Caco-2 (cell line): ENCODE measurements around the gene SARDH. TPM values are rescaled to one million over a fixed set of nuclear protein-coding genes. Genes with fewer than 3 reads are reported as not detected.

Source experiments
- BruUV-seq: library from RNA; stranded (reverse); fragments of 400-500 nt; replicated peaks from 2 replicates; lab custom pipeline; 2021; lab: Mats Ljungman, UMichigan
- CTCF ChIA-PET: fragments of 300-600 bp; sonication (Branson Sonifier 250); formaldehyde crosslinking; loops from one replicate; lab custom pipeline; 2022; ENCODE audit warnings: antibody characterized with exemption; lab: Charles Lee
- POLR2A ChIA-PET: fragments of 300-600 bp; sonication (Branson Sonifier 250); formaldehyde crosslinking; loops from one replicate; lab custom pipeline; 2022; ENCODE audit warnings: antibody characterized with exemption; lab: Charles Lee
- DNase-seq, 2 experiments: peaks; one replicate each; pipeline versions ENCODE4 v3.0.0 to v3.0.0-alpha.2; 2020 to 2022
- H3K27me3 ChIP-seq: replicated peaks from 2 replicates; pipeline ENCODE4 v1.6.0; 2011; ENCODE audit warnings: low read length; ENCODE audit not compliant: control insufficient read depth, insufficient read depth
- H3K36me3 ChIP-seq: 2 replicates; pipeline ENCODE4 v1.5.1; 2011; ENCODE audit warnings: low read length; ENCODE audit not compliant: control insufficient read depth, insufficient read depth
- H3K4me1 ChIP-seq: fragments of 250-450 bp; sonication (Bioruptor Pico); 2 replicates; pipeline ENCODE4 v1.5.1; 2020; ENCODE audit warnings: mild to moderate bottlenecking
- H3K4me3 ChIP-seq: 2 replicates; pipeline ENCODE4 v1.5.1; 2011; ENCODE audit warnings: low read depth, mild to moderate bottlenecking, control low read depth, low read length
- H3K9me3 ChIP-seq: fragments of 250-450 bp; sonication (Bioruptor Pico); 2 replicates; pipeline ENCODE4 v1.5.1; 2020; ENCODE audit warnings: mild to moderate bottlenecking, moderate library complexity
- H3K27ac Mint-ChIP-seq: one replicate; pipeline ENCODE4 v1.8.0; 2022; ENCODE audit warnings: mixed read lengths; ENCODE audit not compliant: unreplicated experiment
- H3K27me3 Mint-ChIP-seq: one replicate; pipeline ENCODE4 v1.8.0; 2022; ENCODE audit warnings: mixed read lengths; ENCODE audit not compliant: insufficient read depth, unreplicated experiment
- H3K36me3 Mint-ChIP-seq: one replicate; pipeline ENCODE4 v1.8.0; 2022; ENCODE audit warnings: mild to moderate bottlenecking, mixed read lengths; ENCODE audit not compliant: insufficient read depth, unreplicated experiment
- H3K4me1 Mint-ChIP-seq: one replicate; pipeline ENCODE4 v1.8.0; 2022; ENCODE audit warnings: low read depth, mixed read lengths; ENCODE audit not compliant: unreplicated experiment
- H3K4me3 Mint-ChIP-seq: one replicate; pipeline ENCODE4 v1.8.0; 2022; ENCODE audit warnings: mild to moderate bottlenecking, moderate library complexity, mixed read lengths; ENCODE audit not compliant: unreplicated experiment
- H3K9me3 Mint-ChIP-seq: one replicate; pipeline ENCODE4 v1.8.0; 2022; ENCODE audit warnings: mixed read lengths; ENCODE audit not compliant: unreplicated experiment
- CTCF ChIP-seq, 2 experiments: fragments of 200-600 bp in 1 of 2; IDR thresholded peaks; 1 replicate in 1 of 2; 2 replicates in 1 of 2; pipeline versions ENCODE4 v1.5.1 to v1.8.0; 2011 to 2022; ENCODE audit warnings: antibody characterized with exemption in 1 of 2, control low read depth in 1 of 2, inconsistent platforms in 1 of 2, low read depth in 1 of 2, low read length in 1 of 2, mild to moderate bottlenecking in 1 of 2, moderate library complexity in 1 of 2; ENCODE audit not compliant: insufficient read depth in 1 of 2, severe bottlenecking in 1 of 2, unreplicated experiment in 1 of 2
- intact Hi-C: fragments of 100-400 bp; cut with micrococcal nuclease; formaldehyde crosslinking; loops from one replicate; pipeline ENCODE4 v1.10.0; 2022; ENCODE audit not compliant: unreplicated experiment
- total RNA-seq: library from RNA; stranded (reverse); gene quantifications from 2 replicates; pipeline ENCODE4 v1.2.3, GENCODE V29; 2022

The SARDH gene
- total RNA-seq, 1 experiment from 2014 or later = 0.36 TPM

DNA sequence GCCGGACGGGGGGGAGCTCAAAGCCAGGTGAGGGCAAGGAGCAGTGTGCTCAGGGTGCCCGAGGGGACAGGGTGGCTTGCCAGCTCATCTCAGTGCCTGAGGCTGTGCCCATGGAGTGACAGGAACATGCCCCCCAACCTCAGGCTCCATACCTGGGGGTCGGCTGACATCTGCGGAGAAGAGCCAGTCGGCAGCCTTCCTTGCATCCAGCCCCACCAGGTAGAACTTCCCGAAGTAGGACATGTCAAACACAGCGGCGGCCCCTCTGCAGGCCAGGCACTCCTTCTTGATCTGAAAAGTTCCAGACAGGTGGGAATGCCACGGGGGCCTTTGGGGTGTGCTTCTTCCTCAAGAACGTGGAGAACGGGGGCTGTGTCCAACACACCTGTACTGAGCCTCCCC, 42.1 kb downstream of the SARDH start:
- POLR2A ChIA-PET = no interaction called here
- Mint-ChIP-seq H3K27me3 (peaks cover 17% of the 10 kb centered on the region), H3K27ac (no peak overlapping the region), H3K36me3 (no peaks in the 10 kb centered on the region), H3K9me3 (no peaks in the 10 kb centered on the region), H3K4me1 (peaks cover 14% of the 10 kb centered on the region), H3K4me3 (no peak overlapping the region)
- CTCF ChIA-PET = interaction anchor here (0.8 kb wide), 1 partner anchor 31 kb away, joined by 3 read pairs; no protein-coding TSS in a partner anchor
- TF ChIP-seq CTCF (IDR thresholded peaks at IDR 0.05; ENCODE audit: insufficient read depth in 1 of 2, low read depth in 1 of 2, low read length in 1 of 2, severe bottlenecking in 1 of 2, unreplicated experiment in 1 of 2) = no peak
- no peak overlapping the region for H3K4me3 ChIP-seq
- no peaks in the 10 kb centered on the region for H3K27me3 ChIP-seq
- peaks cover 16% of the 10 kb centered on the region for H3K4me1 ChIP-seq
- no peaks in the 10 kb centered on the region for H3K9me3 ChIP-seq
- no peak for DNase-seq
- no peaks in the 10 kb centered on the region for H3K36me3 ChIP-seq
- BruUV-seq = no TSS peak
- intact Hi-C loops = no loop called here

DNA sequence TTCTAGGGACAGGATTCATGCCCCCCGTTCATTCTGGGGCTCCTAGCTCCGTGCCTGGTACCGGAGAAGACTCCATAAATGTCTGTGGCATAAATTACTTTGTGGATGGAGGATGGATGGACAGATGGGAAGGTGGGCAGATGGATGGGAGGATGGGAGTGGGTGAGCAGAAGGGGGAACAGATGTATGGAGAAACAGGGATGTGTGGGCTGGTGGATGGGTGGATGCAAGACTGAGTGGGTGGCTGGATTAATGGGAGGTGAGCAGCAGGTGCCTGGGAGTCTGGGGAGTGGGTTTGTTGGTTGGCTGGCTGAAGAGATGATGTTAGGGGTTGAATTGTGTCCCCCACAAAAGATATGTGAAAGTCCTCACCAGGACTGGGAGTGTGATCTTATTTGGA, 43.5 kb downstream of the SARDH start:
- Histone ChIP-seq H3K36me3 (no peaks in the 10 kb centered on the region), H3K4me3 (no peak overlapping the region), H3K27me3 (no peaks in the 10 kb centered on the region), H3K4me1 (peaks cover 30% of the 10 kb centered on the region), H3K9me3 (no peaks in the 10 kb centered on the region)
- intact Hi-C loops = no loop called here
- Mint-ChIP-seq H3K27ac (no peak overlapping the region), H3K27me3 (peaks cover 17% of the 10 kb centered on the region), H3K4me3 (no peak overlapping the region), H3K36me3 (no peaks in the 10 kb centered on the region), H3K9me3 (no peaks in the 10 kb centered on the region), H3K4me1 (peaks cover 23% of the 10 kb centered on the region)
- no peak for DNase-seq
- POLR2A ChIA-PET = no interaction called here
- CTCF ChIA-PET = no interaction called here
- TF ChIP-seq CTCF (IDR thresholded peaks at IDR 0.05; ENCODE audit: insufficient read depth in 1 of 2, low read depth in 1 of 2, low read length in 1 of 2, severe bottlenecking in 1 of 2, unreplicated experiment in 1 of 2) = no peak
- no TSS peak for BruUV-seq

GRCh38 chr9:133693703-133694529, 44.2 kb downstream of the SARDH start:
- Histone ChIP-seq H3K9me3 (no peaks in the 10 kb centered on the region), H3K36me3 (no peaks in the 10 kb centered on the region), H3K4me1 (peaks cover 35% of the 10 kb centered on the region), H3K27me3 (no peaks in the 10 kb centered on the region), H3K4me3 (no peak overlapping the region)
- no peak for DNase-seq
- POLR2A ChIA-PET = no interaction called here
- H3K4me3 Mint-ChIP-seq = no peak overlapping the region
- H3K27me3 Mint-ChIP-seq = peaks cover 17% of the 10 kb centered on the region
- H3K36me3 Mint-ChIP-seq = no peaks in the 10 kb centered on the region
- H3K9me3 Mint-ChIP-seq = no peaks in the 10 kb centered on the region
- intact Hi-C loops = no loop called here
- no peak for TF ChIP-seq CTCF (IDR thresholded peaks at IDR 0.05; ENCODE audit: insufficient read depth in 1 of 2, low read depth in 1 of 2, low read length in 1 of 2, severe bottlenecking in 1 of 2, unreplicated experiment in 1 of 2)
- H3K27ac Mint-ChIP-seq = no peak overlapping the region
- CTCF ChIA-PET = no interaction called here
- H3K4me1 Mint-ChIP-seq = peaks cover 28% of the 10 kb centered on the region
- BruUV-seq = no TSS peak
